Astrocyte (in vitro differentiated cells and primary cell): ENCODE results near the gene PARP4.

ENCODE experiments used
- EZH2 ChIP-seq: IDR thresholded peaks from 2 replicates; pipeline ENCODE4 v1.6.1; 2012; ENCODE audit warnings: mild to moderate bottlenecking, low read length, inconsistent platforms; ENCODE audit not compliant: insufficient read depth
- TF ChIP-seq, protein P1 (sequence below): IDR thresholded peaks from 2 replicates; pipeline ENCODE4 v1.5.1; 2011; ENCODE audit warnings: low read depth, mild to moderate bottlenecking, inconsistent platforms, low read length, moderate library complexity; ENCODE audit not compliant: insufficient read depth

DNA sequence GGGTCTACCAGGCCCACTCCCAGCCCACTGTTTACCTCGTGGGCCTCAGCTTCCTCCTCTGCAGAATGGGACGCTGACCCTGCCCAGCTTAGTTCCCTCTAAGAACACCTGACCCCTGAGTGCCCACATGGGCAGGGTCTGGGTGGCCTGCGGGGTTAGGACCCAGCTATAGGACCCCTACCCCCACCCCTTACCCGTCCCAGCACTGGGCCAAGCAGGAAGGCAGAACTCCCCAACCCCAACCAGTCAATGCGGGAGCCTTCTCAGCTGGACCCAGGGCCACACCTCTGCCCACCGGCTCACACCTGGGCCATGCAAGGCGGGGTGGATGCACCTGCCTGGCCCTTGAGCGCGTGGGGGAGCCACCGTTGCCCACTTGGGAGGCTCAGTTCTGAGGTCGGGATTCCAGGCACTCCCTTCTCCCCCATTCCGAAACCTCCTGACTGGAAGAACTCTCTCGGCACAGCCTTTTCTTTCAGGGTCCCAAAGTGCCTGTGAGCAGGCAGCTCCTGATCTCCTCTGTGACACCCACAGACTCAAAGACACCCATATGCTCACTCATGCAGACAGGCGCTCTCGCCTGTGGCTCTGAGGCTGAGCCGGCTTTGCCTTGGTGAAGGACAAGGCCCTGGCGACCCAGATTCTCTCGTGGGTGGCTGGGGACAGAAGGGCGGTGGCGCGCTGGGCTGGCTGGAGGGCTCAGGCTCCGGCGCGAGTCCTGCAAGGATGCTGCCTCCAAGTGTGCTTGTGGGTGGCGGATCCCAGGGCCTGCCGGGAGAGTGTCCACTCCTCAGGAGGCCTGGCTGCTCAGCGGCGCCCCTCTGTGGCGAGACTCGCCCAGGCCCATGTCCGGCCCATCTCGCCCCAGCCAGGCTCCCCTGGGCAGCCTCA, 27.9 kb upstream of the PARP4 start:
- no peak for TF ChIP-seq EZH2
- TF ChIP-seq, protein P1, sequence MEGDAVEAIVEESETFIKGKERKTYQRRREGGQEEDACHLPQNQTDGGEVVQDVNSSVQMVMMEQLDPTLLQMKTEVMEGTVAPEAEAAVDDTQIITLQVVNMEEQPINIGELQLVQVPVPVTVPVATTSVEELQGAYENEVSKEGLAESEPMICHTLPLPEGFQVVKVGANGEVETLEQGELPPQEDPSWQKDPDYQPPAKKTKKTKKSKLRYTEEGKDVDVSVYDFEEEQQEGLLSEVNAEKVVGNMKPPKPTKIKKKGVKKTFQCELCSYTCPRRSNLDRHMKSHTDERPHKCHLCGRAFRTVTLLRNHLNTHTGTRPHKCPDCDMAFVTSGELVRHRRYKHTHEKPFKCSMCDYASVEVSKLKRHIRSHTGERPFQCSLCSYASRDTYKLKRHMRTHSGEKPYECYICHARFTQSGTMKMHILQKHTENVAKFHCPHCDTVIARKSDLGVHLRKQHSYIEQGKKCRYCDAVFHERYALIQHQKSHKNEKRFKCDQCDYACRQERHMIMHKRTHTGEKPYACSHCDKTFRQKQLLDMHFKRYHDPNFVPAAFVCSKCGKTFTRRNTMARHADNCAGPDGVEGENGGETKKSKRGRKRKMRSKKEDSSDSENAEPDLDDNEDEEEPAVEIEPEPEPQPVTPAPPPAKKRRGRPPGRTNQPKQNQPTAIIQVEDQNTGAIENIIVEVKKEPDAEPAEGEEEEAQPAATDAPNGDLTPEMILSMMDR: no peak
